Heart left ventricle (tissue), 16 donors: Measurements from ENCODE around the gene PHIP. TPM values are rescaled to one million over a fixed set of nuclear protein-coding genes. Genes with fewer than 3 reads are reported as not detected.
"Not testable (repeated sequence)": the region's sequence is repeated elsewhere in the genome, so short reads cannot be mapped to it uniquely, and the experiment has no call there.

Experiments used
- ATAC-seq, 4 donors: fragments of 200-7000 bp; cut with Tn5 transposase; one replicate each; pipeline ENCODE4 v1.9.1; 2020 to 2022; ENCODE audit warnings: moderate library complexity in 4 of 4, mild to moderate bottlenecking in 3 of 4, moderate number of reproducible peaks in 1 of 4
- DNase-seq, 5 donors: peaks; one replicate each; pipeline ENCODE4 v3.0.0-alpha.2; 2020
- H3K27ac ChIP-seq, 12 donors: fragments of 200-600 bp; sonication (generic) in 4 of 12; one replicate each; pipeline versions ENCODE4 v1.5.0 to v1.8.0; 2016 to 2022; ENCODE audit warnings: mild to moderate bottlenecking in 2 of 12
- H3K27me3 ChIP-seq, 9 donors: fragments of 200-600 bp; sonication (generic) in 2 of 9; one replicate each; pipeline versions ENCODE4 v1.5.1 to v1.8.0; 2016 to 2022; ENCODE audit warnings: mild to moderate bottlenecking in 3 of 9
- H3K36me3 ChIP-seq, 9 donors: fragments of 200-600 bp; sonication (generic) in 2 of 9; one replicate each; pipeline versions ENCODE4 v1.5.0 to v1.8.0; 2018 to 2022; ENCODE audit warnings: mild to moderate bottlenecking in 2 of 9
- H3K4me1 ChIP-seq, 12 donors: fragments of 200-600 bp; sonication (generic) in 4 of 12; one replicate each; pipeline versions ENCODE4 v1.5.0 to v1.8.0; 2016 to 2022; ENCODE audit warnings: mild to moderate bottlenecking in 3 of 12
- H3K4me3 ChIP-seq, 12 donors: fragments of 200-600 bp; sonication (generic) in 4 of 12; one replicate each; pipeline versions ENCODE4 v1.5.0 to v1.8.0; 2017 to 2022; ENCODE audit warnings: mild to moderate bottlenecking in 9 of 12, moderate library complexity in 4 of 12
- H3K9me3 ChIP-seq, 12 donors: fragments of 200-600 bp; sonication (generic) in 4 of 12; one replicate each; pipeline versions ENCODE4 v1.5.0 to v1.8.0; 2016 to 2022; ENCODE audit warnings: mild to moderate bottlenecking in 1 of 12
- POLR2A ChIP-seq, 2 donors: fragments of 450-650 bp; IDR thresholded peaks; one replicate each; pipeline ENCODE4 v1.6.1; 2017; ENCODE audit warnings: antibody characterized with exemption in 2 of 2, mild to moderate bottlenecking in 2 of 2, moderate library complexity in 2 of 2
- WGBS, 4 donors: extraction: QIAGEN DNeasy Blood & Tissue Kit in 2 of 4; methylation state at CpG; one replicate each; pipeline versions ENCODE4 v1.1.5 to v1.1.7; 2013 to 2018; 5-methylcytosine and 5-hydroxymethylcytosine counted together
- intact Hi-C, 10 donors: fragments of 100-400 bp; cut with DNase I; formaldehyde crosslinking; loops; one replicate each; pipeline versions ENCODE4 v1.11.1 to v1.14.2; 2022
- polyA plus RNA-seq, 2 donors: library from polyadenylated mRNA; stranded (reverse); fragments of 200-250 nt; gene quantifications; one replicate each; pipeline ENCODE4 v1.2.3, GENCODE V29; 2013
- total RNA-seq, 9 donors: library from RNA; depleted of rRNA in 2 of 9; stranded (reverse); fragments of >200 nt in 2 of 9; fragmentation: NEBNext Ultra II Directional in 3 of 9; extraction: Animal tissue kit (Norgen Biotek cat#: 25700) in 3 of 9; gene quantifications; one replicate each; pipeline versions ENCODE4 v1.1.0 to v1.2.4, GENCODE V29; 2016 to 2023
- TF ChIP-seq, protein P1 (sequence below), 12 donors: fragments of 200-600 bp; sonication (generic) in 4 of 12; IDR thresholded peaks; one replicate each; pipeline versions ENCODE4 v1.5.0 to v1.8.0; 2018 to 2022; ENCODE audit warnings: antibody characterized with exemption in 12 of 12, mild to moderate bottlenecking in 5 of 12
- donor health status: ischemic (EF 13 %, LVEDD 7.1; RV severe dilation, severe dysfunction).
- donor health status: healthy with polysubstance abuse.
- donor health status: DM: no; HTN: yes; CAD: no.
- donor health status: DM: no; HTN: no; CAD: no.
- donor health status: ischemic (EF 25% LVEDD 6.9; RV normal size, moderate dysfunction).
- donor health status: ischemic (EF 25% LVEDD 5.7; RV mildly dilated, moderate dysfunction).
- donor health status: healthy.
- donor health status: DM: yes; HTN: yes; CAD: no.
- donor health status: ischemic (EF 35%, LVEDD 5.7; RV mildly dilated, moderate dysfunction).
- donor health status: nonischemic (EF 11% LVEDD 7.7; RV severe dilation, severe dysfunction).
- donor health status: DM: yes; HTN: yes; CAD: no.
- donor health status: PGD.
- donor health status: ischemic (EF 29% LVEDD 5.4; RV normal size, mild dysfunction).
- donor health status: nonischemic (EF 23%, LVEDD 6.1; RV moderate dilation, normal function).

PHIP gene
- total and polyA plus RNA-seq, 11 donors = 5.6 to 18.9 (median 12.5) TPM

GRCh38 chr6:78925317-78925716 is 152.7 kb downstream of the PHIP start:
- no peaks in the 10 kb centered on the region for H3K4me1 ChIP-seq
- DNase-seq (no peak), ATAC-seq (no peak)
- no peaks in the 10 kb centered on the region for H3K36me3 ChIP-seq
- H3K4me3 ChIP-seq = no peak overlapping the region
- no peaks in the 10 kb centered on the region for H3K27me3 ChIP-seq
- no peak for TF ChIP-seq POLR2A (IDR thresholded peaks at IDR 0.05)
- TF ChIP-seq, protein P1, sequence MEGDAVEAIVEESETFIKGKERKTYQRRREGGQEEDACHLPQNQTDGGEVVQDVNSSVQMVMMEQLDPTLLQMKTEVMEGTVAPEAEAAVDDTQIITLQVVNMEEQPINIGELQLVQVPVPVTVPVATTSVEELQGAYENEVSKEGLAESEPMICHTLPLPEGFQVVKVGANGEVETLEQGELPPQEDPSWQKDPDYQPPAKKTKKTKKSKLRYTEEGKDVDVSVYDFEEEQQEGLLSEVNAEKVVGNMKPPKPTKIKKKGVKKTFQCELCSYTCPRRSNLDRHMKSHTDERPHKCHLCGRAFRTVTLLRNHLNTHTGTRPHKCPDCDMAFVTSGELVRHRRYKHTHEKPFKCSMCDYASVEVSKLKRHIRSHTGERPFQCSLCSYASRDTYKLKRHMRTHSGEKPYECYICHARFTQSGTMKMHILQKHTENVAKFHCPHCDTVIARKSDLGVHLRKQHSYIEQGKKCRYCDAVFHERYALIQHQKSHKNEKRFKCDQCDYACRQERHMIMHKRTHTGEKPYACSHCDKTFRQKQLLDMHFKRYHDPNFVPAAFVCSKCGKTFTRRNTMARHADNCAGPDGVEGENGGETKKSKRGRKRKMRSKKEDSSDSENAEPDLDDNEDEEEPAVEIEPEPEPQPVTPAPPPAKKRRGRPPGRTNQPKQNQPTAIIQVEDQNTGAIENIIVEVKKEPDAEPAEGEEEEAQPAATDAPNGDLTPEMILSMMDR (IDR thresholded peaks at IDR 0.05) = no peak
- 91 to 95% (median 92%) methylated on average over 3 of the region's 3 CpGs for WGBS, 4 donors
- no peak overlapping the region for H3K27ac ChIP-seq
- intact Hi-C loops = no loop called here
- peaks cover 0 to 63% (median 13%) of the 10 kb centered on the region in 12 donors for H3K9me3 ChIP-seq

- H3K27me3 ChIP-seq, ATAC-seq, H3K36me3 ChIP-seq, intact Hi-C loops, DNase-seq, H3K27ac ChIP-seq, H3K4me1 ChIP-seq, H3K4me3 ChIP-seq: not testable (repeated sequence)
- 88 to 97% (median 91%) methylated on average over 9 to 10 of the region's 10 CpGs for WGBS, 4 donors
- peaks cover 0 to 76% (median 18%) of the 10 kb centered on the region in 12 donors for H3K9me3 ChIP-seq
Measured at GRCh38 chr6:78921168-78921567, 156.9 kb downstream of the PHIP start.

DNA sequence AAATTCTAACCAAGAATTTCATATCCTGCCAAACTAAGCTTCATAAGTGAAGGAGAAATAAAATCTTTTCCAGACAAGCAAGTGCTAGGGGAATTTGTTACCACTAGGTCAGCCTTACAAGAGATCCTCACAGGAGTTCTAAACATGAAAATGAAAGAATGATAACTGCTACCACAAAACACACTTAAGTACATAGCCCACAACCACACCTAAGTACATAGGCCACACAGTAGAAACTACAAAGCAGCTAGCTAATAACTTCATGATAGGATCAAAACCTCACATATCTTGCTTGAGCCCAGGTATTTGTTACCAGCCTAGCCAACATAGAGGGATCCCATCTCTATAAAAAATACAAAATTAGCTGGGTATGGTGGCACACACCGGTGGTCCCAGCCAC is 160.3 kb downstream of the PHIP start:
- no peak for DNase-seq
- TF ChIP-seq, protein P1 (IDR thresholded peaks at IDR 0.05) = no peak
- no peak for TF ChIP-seq POLR2A (IDR thresholded peaks at IDR 0.05)
- peaks cover 0 to 54% (median 18%) of the 10 kb centered on the region in 12 donors for H3K9me3 ChIP-seq
- no peaks in the 10 kb centered on the region for H3K27me3 ChIP-seq
- H3K4me3 ChIP-seq = no peak overlapping the region
- 93 to 100% (median 97%) methylated on average over 1 of the region's 1 CpG for WGBS, 4 donors
- ATAC-seq = no peak
- H3K36me3 ChIP-seq = no peaks in the 10 kb centered on the region
- no peaks in the 10 kb centered on the region for H3K4me1 ChIP-seq
- H3K27ac ChIP-seq = no peak overlapping the region
- intact Hi-C loops = no loop called here

- WGBS, 4 donors = 91 to 96% (median 92%) methylated on average over 3 of the region's 3 CpGs
- Histone ChIP-seq H3K4me1 (peaks cover 0 to under 1% (median 0%) of the 10 kb centered on the region in 12 donors), H3K36me3 (no peaks in the 10 kb centered on the region), H3K4me3 (no peak overlapping the region), H3K27me3 (peaks cover 0 to 1% (median 0%) of the 10 kb centered on the region in 9 donors), H3K9me3 (peaks cover 0 to 46% (median 18%) of the 10 kb centered on the region in 12 donors), H3K27ac (no peak overlapping the region)
- intact Hi-C loops = no loop called here
- ATAC-seq (no peak), DNase-seq (no peak)
- TF ChIP-seq, protein P1 (IDR thresholded peaks at IDR 0.05) = no peak
- TF ChIP-seq POLR2A (IDR thresholded peaks at IDR 0.05) = no peak
Measured at GRCh38 chr6:78916411-78916810, 161.6 kb downstream of the PHIP start.
